Activated CD4-positive, alpha-beta T cell treated with anti-CD3 and anti-CD28 coated beads, Interleukin-2, Interleukin-6, amounts not matched to agents 100 ng/mL and 50 ng/mL, durations not matched to agents 16 hours and 8 hours (primary cell): ENCODE data around the gene PTPRC.

Experiments
- DNase-seq: peaks from one replicate; pipeline ENCODE4 v3.0.0-alpha.2; 2020

Gene PTPRC

DNA sequence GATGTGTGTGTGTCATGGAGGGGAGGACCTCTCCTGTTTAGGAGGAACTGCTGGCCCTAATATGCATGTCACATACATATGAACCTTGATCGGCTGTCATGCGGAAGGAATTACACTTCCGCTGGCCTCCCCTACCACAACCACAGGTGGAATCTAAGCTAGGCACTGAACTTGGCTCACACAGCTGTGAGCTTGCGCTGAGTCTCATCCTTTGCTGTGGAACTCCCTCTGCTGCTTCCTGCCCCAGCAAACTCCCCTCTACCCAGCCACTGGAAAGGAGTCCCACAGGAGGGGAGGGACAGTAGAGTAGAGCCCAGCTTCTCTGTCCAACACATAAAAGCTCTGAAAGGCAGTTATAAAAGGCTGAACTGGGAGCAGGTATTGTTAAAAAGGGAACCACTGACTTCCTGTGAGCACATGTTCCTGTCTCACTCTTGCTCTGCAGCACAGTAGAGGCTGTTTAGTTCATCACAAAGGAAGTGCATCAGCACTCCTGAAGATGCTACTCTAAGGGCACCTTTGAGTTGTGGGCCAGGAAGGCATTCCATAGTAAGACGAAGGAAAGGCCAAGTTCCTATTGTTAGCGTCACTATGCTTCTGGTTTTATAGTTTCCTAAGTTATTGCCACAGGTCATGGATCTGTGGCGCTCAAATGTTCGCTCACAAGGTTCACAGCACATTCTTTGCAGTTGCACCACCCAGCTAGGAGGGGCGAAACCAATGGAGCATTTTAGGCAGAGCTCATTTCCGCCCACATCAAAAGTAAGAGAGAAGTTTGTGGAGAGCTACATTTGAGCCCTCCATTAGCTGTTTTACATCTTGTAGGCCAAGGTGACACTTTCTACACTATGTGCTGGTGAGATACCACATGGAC lies 17.7 kb upstream of the PTPRC start:
- DNase-seq = peak; percentile 88

DNA sequence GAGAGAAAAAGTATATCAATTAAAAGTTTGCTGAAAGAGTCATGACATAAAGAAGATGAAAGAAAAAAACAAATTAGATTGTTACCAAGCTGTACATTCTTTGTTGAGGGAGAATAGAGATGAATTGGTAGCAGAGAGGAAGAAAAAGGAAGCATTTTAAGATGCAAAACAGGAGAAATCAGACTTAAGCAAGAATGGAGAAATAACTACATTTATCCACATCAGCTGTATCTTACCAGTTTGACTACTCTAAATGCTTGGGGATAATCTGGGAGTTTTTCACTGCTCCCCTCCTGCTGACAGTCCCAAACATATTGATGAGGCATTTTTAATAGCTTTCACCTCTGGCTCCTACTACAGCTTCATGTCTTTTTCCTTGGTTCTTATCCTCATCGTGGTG lies 16.8 kb upstream of the PTPRC start:
- no peak for DNase-seq

- DNase-seq = peak; percentile 65
Observed at GRCh38 chr1:198623752-198624647, 14.8 kb upstream of the PTPRC start.

- DNase-seq = no peak
Observed at GRCh38 chr1:198624648-198624980, 14.2 kb upstream of the PTPRC start.

DNA sequence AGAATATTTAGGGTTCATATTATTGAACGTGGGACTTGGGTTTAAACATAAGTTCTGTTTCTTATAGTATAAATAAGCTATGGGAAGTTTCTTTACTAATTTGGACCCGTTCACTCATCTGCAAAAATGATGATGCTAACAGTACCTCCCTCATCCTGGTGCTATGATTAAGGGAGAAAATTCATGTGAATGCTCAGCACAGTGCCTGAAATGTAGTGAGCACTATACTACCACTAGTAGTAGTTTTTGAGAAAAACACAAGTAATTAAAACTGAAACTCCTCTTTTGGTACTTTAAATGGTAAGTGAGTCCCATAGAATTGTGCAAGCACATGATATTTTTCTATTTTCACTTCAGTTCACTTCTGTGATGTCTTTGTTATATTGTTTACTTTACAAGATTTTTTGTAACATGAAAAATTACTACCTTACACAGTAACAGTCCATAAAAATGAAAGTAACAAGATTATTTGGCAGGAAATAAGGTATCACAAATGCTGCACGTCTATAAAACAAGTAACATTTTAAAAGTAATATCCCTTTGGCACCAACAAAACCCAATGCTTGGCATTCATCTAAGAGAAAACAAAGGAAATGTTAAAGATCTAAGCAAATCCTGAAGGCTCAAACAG lies 11.3 kb upstream of the PTPRC start:
- DNase-seq = no peak

- DNase-seq = no peak
Observed at GRCh38 chr1:198628067-198628455, 10.8 kb upstream of the PTPRC start.

- DNase-seq = no peak
Observed at GRCh38 chr1:198629610-198630009, 9.2 kb upstream of the PTPRC start.

DNA sequence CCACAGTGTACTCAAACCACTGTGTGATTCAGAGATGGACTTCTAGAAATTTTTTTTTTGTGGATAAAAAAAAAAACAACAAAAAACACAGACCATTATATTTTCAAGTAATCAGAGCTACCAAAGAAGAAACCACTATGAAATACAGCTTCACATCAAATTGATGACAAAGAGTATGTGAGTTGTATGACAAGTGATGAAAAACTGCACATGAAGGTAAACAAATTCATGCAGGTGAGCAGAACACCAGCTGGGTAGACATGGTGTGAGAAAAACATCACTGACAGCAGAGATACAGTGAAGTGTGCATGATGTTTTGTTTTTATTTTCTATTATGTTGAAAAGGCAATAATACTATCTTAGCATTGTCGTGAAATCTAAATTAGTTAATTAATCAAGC lies 8.0 kb upstream of the PTPRC start:
- no peak for DNase-seq

GRCh38 chr1:198631292-198631691 lies 7.5 kb upstream of the PTPRC start:
- DNase-seq = no peak

DNA sequence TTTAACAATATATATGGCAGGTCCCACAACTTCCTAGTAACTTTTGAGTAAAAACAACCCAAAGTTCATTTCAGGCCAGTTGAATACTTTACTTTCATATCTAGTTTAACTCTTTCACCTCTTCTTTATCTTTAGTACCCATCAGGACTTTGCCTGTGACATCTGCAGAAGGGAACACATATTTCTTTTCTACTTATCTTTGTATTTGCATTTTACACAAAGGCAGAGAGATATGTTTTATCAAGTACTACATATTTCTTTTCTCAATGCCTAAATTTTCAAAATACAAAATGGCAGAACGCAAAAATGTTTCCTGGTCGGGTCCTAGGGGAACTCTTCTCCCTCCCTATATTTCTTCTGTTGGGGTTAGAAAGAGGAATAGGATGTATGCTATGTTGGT lies 6.8 kb upstream of the PTPRC start:
- DNase-seq = no peak

DNA sequence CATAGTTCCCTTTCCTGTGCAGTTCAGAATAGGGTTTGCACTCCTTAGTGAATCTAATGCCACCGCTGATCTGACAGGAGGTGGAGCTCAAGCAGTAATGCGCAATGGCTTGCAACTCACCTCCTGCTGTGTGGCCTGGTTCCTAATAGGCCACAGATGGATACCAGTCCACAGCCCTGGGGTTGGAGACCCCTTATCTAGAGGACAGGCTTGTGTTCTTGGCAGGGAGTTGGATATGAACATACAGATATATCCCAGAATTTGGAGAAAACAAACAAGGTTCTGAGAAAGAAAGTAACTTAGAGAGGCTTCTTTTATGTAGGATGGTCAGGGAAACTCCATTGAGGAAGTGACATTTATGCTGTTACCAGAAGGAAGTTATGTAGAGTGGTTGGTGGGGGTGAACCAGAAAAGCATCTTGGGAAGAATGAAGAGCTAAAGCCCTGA lies 5.1 kb upstream of the PTPRC start:
- DNase-seq = no peak

DNA sequence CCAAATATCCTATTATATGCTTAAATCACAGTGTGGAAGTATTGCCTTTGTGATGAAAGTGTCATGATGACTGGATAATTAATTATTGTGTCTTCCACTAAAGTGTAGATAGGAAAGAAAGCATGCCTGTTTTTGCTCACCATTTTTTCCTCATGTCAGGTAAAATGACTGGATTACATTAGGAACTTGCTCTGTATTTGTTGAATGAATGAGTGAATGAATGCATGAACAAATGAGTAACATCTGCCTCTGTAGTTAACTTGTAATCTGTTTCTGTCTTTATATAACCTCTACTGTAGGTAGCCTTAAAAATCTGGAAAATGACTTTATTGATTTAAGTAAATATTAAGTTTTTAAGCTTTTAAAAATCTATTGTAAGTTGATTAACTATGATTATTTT lies 2.9 kb upstream of the PTPRC start:
- DNase-seq = no peak

DNA sequence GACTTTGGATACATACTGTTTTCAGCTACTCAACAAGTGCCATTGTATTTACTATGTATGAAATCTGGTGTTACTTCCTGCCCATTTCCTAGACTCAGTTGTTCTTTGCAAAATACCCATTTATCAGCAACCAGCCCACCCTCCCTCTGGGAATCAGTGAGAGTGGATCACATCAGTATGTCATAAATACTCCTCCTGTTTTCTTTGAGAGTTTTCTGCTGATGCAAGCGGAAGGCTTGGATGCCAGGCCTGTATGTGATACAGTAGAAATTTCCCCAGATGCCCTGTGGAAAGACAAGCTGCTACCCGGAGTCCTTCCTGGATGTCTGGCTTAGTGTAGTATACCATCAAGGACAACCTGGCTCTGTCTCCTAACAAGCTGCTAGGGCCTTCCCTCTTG lies 2.4 kb upstream of the PTPRC start:
- no peak for DNase-seq

DNA sequence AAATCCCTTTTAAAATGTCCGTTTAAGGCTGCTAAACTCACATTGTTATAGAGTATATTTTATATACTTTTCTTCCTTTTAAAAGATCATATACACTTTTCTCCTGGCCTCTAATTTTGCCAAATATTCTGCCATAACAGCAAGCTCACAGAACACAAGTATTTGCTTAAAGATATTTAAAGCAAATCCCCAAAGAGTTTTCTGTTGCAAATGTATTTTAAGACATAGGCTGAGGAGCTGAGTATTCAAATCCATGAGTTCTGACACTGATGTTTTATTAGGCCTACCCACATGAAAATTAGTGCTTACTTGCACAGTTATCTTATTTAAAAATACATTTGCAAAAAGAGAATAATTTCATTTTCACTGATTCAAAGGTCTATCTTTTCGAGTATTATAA lies 1.7 kb upstream of the PTPRC start:
- DNase-seq = no peak

- no peak for DNase-seq
Observed at GRCh38 chr1:198637916-198638437, 863 bp upstream of the PTPRC start.

DNA sequence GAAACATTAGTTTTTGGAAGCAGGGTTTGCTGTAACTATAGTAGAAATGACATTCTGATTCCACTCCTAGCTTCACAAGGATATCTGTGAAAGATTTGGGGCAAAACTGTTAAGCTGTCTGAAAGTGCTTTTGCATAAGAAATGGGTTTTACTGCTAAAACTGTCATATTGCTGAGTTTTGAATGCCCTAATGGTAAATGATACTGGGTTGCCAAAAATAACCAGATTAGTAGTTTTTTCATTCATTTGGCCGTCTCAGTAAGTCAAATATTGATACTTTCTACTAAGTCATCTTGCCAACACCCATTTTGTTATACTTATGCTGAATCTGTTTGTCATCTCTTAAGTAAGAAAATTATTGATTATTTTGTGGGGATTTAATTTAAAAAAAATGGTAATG lies 399 bp upstream of the PTPRC start:
- DNase-seq = no peak

DNA sequence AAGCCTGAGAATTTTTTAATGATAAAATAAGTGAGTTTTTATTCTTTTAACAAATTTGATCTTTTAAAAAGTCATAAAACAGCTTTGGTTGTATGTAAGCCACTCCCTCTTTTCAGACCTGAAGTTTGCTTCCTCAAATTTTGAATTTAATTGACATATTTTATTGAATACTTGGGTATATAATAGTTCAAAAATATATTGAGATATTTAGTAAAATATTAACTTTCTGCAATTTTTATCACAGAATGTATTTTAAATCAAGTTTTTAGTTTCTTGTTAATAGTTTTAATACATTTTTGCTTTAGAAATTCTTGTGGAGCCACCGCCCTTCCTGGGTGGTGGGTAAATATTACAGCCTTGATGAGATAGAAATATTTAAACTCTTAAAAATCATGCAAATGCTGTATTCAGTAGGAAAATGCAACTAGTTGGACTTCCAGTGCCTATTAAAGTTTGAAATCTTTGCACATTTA lies 867 bp downstream of the PTPRC start:
- DNase-seq = no peak

DNA sequence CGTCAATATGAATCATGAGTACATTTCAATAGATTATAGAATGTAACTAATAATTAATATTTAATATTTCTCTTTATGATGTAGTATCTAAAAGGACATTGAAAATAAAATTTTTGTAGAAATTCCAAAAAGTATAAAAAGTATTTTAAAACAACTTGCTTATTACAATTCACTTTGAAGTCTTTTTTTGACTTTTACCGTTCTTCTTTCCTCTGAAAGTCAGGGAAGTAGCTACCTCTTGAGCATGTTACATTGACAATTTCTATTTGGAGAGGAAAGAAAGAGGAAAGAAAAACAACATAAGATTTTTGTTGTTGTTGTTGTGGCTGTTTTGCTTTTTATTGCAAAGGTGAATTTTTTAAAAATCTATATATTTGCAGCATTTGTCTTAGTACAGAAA lies 1.3 kb downstream of the PTPRC start:
- DNase-seq = no peak

- peak; percentile 80 for DNase-seq
Observed at GRCh38 chr1:198641501-198641900, 2.7 kb downstream of the PTPRC start.

DNA sequence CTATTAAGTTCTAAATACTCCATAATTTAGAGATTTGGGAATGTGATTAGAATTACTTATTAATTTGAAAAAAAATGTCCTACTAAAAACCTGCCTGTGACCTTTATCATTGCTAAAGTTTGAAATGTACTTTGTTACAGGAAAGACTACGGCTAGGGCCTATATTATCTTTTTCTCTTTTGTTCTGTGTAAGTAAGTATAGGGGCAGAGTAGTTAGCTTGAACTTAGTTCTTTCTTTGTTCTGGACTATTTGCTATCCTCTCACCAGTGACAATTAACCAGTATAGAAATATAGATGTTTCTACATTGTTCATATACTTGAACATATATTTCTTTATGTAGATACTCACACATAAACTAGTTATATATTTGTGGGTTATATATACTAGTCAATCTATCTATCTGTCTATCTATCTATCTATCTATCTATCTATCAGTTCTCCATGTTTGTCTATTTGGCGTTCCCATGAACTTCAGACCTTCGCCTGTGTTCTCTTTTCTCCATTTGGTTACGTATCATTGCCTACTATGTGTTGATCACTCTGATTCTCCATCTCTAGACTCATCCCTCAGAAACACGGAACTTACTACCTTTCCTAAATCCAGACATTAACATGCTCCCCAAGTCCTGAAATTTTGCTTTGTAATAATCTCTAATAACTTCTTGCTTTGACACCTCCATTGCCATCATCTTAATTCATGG lies 3.3 kb downstream of the PTPRC start:
- no peak for DNase-seq

- DNase-seq = no peak
Observed at GRCh38 chr1:198642983-198643382, 4.1 kb downstream of the PTPRC start.

GRCh38 chr1:198643808-198644207 lies 5.0 kb downstream of the PTPRC start:
- DNase-seq = no peak

DNA sequence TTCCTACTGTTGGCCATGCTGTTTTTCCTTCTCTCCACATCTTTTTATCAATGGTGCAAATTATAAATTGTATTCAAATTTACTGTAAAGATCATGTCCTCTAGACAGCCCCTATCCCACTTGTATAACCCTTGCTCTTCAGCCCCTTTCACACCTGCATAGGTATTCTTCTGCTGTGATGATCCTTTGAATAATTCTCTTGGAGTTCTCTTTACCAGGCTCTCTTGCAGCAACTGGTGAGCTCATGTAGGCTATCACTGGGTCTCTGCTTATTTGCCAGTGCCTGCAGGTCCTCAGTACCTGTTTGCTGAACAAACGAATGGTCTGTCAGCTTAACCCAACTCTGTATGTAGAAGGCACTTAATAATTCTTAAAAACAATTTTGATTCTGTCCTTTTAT lies 8.2 kb downstream of the PTPRC start:
- DNase-seq = no peak
